ENCODE data around the gene FER.

The FER gene

DNA sequence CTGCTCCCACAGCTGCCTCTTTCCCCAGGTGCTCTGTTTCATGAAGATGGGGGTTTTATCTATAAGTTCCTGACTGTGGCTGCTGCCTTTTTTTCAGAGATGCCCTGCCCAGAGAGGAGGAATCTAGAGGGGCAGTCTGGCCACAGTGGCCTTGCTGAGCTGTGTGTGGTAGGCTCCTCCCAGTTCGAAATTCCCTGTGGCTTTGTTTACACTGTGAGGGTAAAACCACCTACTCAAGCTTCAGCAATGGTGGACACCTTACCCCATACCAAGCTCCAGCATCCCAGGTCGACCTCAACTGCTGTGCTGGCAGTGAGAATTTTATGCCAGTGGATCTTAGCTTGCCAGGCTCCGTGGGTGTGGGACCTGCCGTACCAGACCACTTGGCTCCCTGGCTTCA is 250.0 kb downstream of the FER start:
- DNase-seq (ENCODE audit: low read depth, low spot score), result no peak
- TF ChIP-seq, protein P1, sequence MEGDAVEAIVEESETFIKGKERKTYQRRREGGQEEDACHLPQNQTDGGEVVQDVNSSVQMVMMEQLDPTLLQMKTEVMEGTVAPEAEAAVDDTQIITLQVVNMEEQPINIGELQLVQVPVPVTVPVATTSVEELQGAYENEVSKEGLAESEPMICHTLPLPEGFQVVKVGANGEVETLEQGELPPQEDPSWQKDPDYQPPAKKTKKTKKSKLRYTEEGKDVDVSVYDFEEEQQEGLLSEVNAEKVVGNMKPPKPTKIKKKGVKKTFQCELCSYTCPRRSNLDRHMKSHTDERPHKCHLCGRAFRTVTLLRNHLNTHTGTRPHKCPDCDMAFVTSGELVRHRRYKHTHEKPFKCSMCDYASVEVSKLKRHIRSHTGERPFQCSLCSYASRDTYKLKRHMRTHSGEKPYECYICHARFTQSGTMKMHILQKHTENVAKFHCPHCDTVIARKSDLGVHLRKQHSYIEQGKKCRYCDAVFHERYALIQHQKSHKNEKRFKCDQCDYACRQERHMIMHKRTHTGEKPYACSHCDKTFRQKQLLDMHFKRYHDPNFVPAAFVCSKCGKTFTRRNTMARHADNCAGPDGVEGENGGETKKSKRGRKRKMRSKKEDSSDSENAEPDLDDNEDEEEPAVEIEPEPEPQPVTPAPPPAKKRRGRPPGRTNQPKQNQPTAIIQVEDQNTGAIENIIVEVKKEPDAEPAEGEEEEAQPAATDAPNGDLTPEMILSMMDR (IDR thresholded peaks at IDR 0.05; ENCODE audit: insufficient read depth, low read length, missing control alignments), result no peak
- ChIA-PET CTCF (no interaction called here), POLR2A (no interaction called here)
- no peak overlapping the region for H3K4me3 ChIP-seq (ENCODE audit: low read depth, low read length)

DNA sequence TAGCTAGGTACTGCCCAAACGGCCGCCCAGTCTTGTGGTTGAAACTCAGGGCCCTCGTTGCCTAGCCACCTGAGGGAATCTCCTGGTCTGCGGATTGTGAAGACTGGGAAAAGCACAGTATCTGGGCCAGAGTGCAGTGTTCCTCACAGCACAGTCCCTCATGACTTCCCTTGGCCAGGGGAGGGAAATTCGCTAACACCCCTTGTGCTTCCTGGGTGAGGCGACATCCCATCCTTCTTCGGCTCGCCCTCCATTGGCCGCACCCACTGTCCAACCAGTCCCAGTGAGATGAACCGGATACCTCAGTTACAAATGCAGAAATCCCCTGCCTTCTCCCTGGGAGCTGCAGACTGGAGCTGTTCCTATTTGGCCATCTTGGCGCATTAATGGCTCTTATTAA is 250.5 kb downstream of the FER start:
- CTCF ChIA-PET, result no interaction called here
- no peak for DNase-seq (ENCODE audit: low read depth, low spot score)
- TF ChIP-seq, protein P1 (IDR thresholded peaks at IDR 0.05; ENCODE audit: insufficient read depth, low read length, missing control alignments), result no peak
- H3K4me3 ChIP-seq (ENCODE audit: low read depth, low read length), result no peak overlapping the region
- POLR2A ChIA-PET, result no interaction called here

DNA sequence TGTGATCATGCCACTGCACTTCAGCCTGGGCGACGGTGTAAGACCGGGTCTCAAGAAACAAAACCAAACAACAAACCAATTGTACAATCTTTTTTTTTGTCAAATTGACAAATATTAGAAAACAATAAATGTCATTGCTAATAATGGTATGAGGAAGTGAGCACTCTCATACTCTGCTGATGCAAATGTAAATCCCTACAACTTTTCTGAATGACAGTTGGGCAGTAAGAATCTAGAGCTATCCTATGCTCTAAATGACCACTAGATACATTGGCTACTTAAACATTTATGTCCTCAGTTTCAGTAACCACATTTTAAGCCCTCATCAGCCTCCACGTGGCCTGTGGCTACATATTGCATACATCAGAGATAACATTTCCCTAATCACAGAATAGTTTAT is 256.2 kb downstream of the FER start:
- TF ChIP-seq, protein P1 (IDR thresholded peaks at IDR 0.05; ENCODE audit: insufficient read depth, low read length, missing control alignments), result no peak
- no peak for DNase-seq (ENCODE audit: low read depth, low spot score)
- POLR2A ChIA-PET, result no interaction called here
- H3K4me3 ChIP-seq (ENCODE audit: low read depth, low read length), result no peak overlapping the region
- CTCF ChIA-PET, result no interaction called here

DNA sequence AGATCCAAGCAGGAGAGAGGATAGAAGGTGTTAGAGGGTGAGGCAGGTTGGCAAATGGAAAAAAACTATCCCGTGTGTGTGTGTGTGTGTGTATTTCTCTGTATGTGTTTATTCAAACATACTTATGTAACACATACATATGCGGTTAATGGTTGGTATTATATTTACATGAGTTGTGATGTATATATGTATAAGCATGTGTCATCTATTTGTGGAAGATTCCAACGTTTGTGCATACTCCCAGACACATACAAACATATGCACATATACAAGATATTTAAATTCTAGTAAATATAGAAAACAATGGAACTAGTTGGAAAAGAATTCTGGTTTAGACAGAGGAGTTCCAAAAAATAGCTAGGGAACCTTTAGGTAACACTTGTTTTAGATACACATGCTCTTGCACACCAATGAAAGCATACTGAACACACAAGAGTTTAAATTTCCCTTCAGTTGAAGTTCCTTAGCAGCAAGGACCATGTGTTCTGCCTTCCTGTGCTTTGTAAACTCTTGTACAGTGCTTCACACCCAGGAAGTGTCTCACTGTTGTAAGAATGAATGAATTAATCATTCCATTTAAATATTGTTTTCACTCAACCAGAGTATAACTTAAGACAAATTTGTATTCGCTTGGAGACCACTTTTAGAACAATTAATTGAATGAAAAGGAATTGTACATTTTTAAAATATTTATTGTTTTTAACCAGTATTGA is 257.8 kb downstream of the FER start:
- H3K4me3 ChIP-seq (ENCODE audit: low read depth, low read length), result no peak overlapping the region
- POLR2A ChIA-PET, result no interaction called here
- CTCF ChIA-PET, result interaction anchor here (1.0 kb wide), 1 partner anchor 11 kb away, joined by 3 read pairs; no protein-coding TSS in a partner anchor
- no peak for DNase-seq (ENCODE audit: low read depth, low spot score)
- TF ChIP-seq, protein P1 (IDR thresholded peaks at IDR 0.05; ENCODE audit: insufficient read depth, low read length, missing control alignments), result no peak

DNA sequence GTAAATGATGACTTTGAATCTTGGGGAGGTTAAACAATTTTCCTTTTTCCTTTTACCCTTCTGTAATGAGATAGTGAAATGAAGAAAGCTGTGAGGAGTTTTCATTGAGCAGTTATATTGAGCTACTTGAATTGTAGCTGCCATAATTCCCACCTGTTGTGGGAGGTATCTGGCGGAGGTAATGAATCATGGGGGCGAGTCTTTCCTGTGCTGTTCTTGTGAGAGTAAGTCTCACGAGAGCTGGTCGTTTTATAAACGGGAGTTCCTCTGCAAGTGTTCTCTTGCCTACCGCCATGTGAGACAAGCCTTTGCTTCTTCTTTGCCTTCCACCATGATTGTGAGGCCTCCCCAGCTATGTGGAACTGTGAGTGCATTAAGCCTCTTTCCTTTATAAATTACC is 258.4 kb downstream of the FER start:
- no peak overlapping the region for H3K4me3 ChIP-seq (ENCODE audit: low read depth, low read length)
- no peak for DNase-seq (ENCODE audit: low read depth, low spot score)
- ChIA-PET POLR2A (no interaction called here), CTCF (interaction anchor here (1.0 kb wide), 1 partner anchor 11 kb away, joined by 3 read pairs; no protein-coding TSS in a partner anchor)
- TF ChIP-seq, protein P1 (IDR thresholded peaks at IDR 0.05; ENCODE audit: insufficient read depth, low read length, missing control alignments), result no peak

DNA sequence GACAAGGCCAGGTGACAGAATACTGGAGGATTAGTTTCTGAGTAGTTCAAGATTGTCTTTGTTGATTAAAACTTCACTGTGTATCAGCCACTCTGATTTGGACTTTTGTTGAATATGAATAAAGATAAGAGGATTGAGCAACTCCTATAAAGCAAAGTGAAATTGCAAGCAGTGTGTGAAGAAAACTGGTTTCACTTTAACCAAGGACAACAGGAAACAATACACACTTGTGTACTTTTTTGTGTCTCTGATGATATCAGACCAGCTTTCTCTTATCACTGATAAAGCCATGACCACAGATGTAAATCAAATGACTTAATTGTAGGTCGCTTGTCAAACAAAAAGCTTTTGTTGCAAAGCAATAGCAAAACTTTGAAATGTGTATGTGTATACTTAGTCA is 268.6 kb downstream of the FER start:
- no peak overlapping the region for H3K4me3 ChIP-seq (ENCODE audit: low read depth, low read length)
- TF ChIP-seq, protein P1 (IDR thresholded peaks at IDR 0.05; ENCODE audit: insufficient read depth, low read length, missing control alignments), result no peak
- POLR2A ChIA-PET, result no interaction called here
- no peak for DNase-seq (ENCODE audit: low read depth, low spot score)
- CTCF ChIA-PET, result interaction anchor here (0.8 kb wide), 1 partner anchor 10 kb away, joined by 3 read pairs; no protein-coding TSS in a partner anchor
